ENCODE data around the gene COQ5. TPM values are rescaled to one million over a fixed set of nuclear protein-coding genes. Genes with fewer than 3 reads are reported as not detected.

COQ5 gene
- polyA plus RNA-seq, 1 donor from 2014 or later: 91.6 TPM

DNA sequence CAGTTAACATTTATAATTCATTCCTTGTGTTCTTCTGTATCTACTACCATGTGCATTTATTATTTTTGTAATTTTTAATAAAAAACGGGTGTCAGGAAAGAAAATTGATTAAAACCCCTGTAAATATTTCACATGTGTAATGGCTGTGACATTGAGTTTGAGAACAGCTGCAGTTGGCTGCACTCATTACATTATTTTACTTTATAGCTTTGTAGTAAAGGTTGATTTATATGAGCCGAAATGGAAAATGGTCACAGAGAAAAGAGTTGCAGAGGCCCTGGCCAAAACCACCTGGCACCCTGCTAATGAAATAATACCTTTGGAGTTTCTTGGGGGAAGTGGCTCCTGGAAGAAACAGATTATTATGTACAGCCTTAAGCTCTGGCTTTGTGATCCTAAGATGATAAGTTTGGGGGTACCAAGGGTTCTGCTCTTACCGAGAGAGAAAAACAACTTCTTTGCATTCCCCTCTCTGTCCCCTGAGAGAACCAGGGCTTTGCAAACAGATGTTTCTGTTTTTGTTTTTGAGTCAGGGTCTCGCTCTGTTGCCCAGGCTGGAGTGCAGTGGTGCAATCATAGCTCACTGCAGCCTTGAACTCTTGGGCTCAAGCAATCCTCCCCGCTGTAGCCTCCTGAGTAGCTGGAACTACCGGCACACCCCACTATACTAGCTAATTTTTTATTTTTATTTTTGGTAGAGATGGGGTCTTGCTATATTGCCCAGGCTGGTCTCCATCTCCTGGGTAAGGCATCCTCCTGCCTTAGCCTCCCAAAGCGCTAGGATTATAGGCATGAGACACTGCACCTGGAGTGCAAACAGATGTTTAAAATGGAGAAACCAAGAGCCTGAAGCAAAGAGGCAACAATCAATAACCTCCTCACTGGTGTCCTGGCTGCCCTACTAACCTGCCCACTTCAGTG is 42.7 kb downstream of the COQ5 start:
- Histone ChIP-seq H3K79me2 (replicated peaks; ENCODE audit: insufficient read depth, low read length) (no peaks in the 10 kb centered on the region), H4K20me1 (ENCODE audit: insufficient read depth) (no peaks in the 10 kb centered on the region), H2AFZ (ENCODE audit: low read depth, low read length) (no peak overlapping the region), H3K9me2 (ENCODE audit: insufficient read depth, low read length) (no peaks in the 10 kb centered on the region), H3F3A (ENCODE audit: insufficient read depth, low read length, poor library complexity, severe bottlenecking) (no peaks in the 10 kb centered on the region), H3K27me3 (ENCODE audit: insufficient read depth, low read depth, low read length) (no peaks in the 10 kb centered on the region), H3K9me3 (ENCODE audit: low read length) (no peaks in the 10 kb centered on the region), H3K27ac (ENCODE audit: low read length) (no peak overlapping the region), H3K9ac (ENCODE audit: low read length) (no peak overlapping the region), H3K36me3 (ENCODE audit: insufficient read depth, low read length) (no peaks in the 10 kb centered on the region), H3K4me3 (ENCODE audit: low read length) (no peak overlapping the region), H3K4me2 (ENCODE audit: low read length) (no peak overlapping the region)
- no peak for TF ChIP-seq POLR2AphosphoS5 (IDR thresholded peaks at IDR 0.05)
- no peak for TF ChIP-seq EZH2 (IDR thresholded peaks at IDR 0.05; ENCODE audit: borderline replicate concordance, insufficient read depth, low read length, poor library complexity, severe bottlenecking)
- TF ChIP-seq EP300 (conservative IDR thresholded peaks at IDR 0.05; ENCODE audit: poor library complexity, severe bottlenecking): no peak
- no peak for TF ChIP-seq RAD21 (conservative IDR thresholded peaks at IDR 0.05)
- TF ChIP-seq REST (IDR thresholded peaks at IDR 0.05; ENCODE audit: borderline replicate concordance): no peak
- TF ChIP-seq TAF1 (IDR thresholded peaks at IDR 0.05; ENCODE audit: low read depth): no peak
- no peak for TF ChIP-seq MXI1 (conservative IDR thresholded peaks at IDR 0.05; ENCODE audit: poor library complexity, severe bottlenecking)
- no peak for TF ChIP-seq SMC3 (conservative IDR thresholded peaks at IDR 0.05; ENCODE audit: poor library complexity)
- TF ChIP-seq CTCF (IDR thresholded peaks at IDR 0.05; ENCODE audit: poor library complexity, severe bottlenecking): no peak

- Histone ChIP-seq H3F3A (ENCODE audit: insufficient read depth, low read length, poor library complexity, severe bottlenecking) (no peaks in the 10 kb centered on the region), H3K4me2 (ENCODE audit: low read length) (no peak overlapping the region), H3K9ac (ENCODE audit: low read length) (no peak overlapping the region), H4K20me1 (ENCODE audit: insufficient read depth) (no peaks in the 10 kb centered on the region), H3K27ac (ENCODE audit: low read length) (no peak overlapping the region), H3K9me3 (ENCODE audit: low read length) (no peaks in the 10 kb centered on the region), H3K4me3 (ENCODE audit: low read length) (no peak overlapping the region), H3K36me3 (ENCODE audit: insufficient read depth, low read length) (no peaks in the 10 kb centered on the region), H3K27me3 (ENCODE audit: insufficient read depth, low read depth, low read length) (no peaks in the 10 kb centered on the region), H3K9me2 (ENCODE audit: insufficient read depth, low read length) (no peaks in the 10 kb centered on the region), H3K79me2 (replicated peaks; ENCODE audit: insufficient read depth, low read length) (no peaks in the 10 kb centered on the region), H2AFZ (ENCODE audit: low read depth, low read length) (no peak overlapping the region)
- TF ChIP-seq EZH2 (IDR thresholded peaks at IDR 0.05; ENCODE audit: borderline replicate concordance, insufficient read depth, low read length, poor library complexity, severe bottlenecking) (no peak), POLR2AphosphoS5 (IDR thresholded peaks at IDR 0.05) (no peak), MXI1 (conservative IDR thresholded peaks at IDR 0.05; ENCODE audit: poor library complexity, severe bottlenecking) (no peak), TAF1 (IDR thresholded peaks at IDR 0.05; ENCODE audit: low read depth) (no peak), EP300 (conservative IDR thresholded peaks at IDR 0.05; ENCODE audit: poor library complexity, severe bottlenecking) (no peak), REST (IDR thresholded peaks at IDR 0.05; ENCODE audit: borderline replicate concordance) (no peak), CTCF (IDR thresholded peaks at IDR 0.05; ENCODE audit: poor library complexity, severe bottlenecking) (no peak), SMC3 (conservative IDR thresholded peaks at IDR 0.05; ENCODE audit: poor library complexity) (no peak), RAD21 (conservative IDR thresholded peaks at IDR 0.05) (no peak)
Observed at GRCh38 chr12:120483621-120484020, 45.3 kb downstream of the COQ5 start.

Measured in neural cell (in vitro differentiated cells).